ENCODE measurements around the gene SLC25A39. TPM values are rescaled to one million over a fixed set of nuclear protein-coding genes. Genes with fewer than 3 reads are reported as not detected.
A peak's percentile ranks its signal among the peaks of the same experiment; 100 is the strongest.
"Not testable (repeated sequence)": the region's sequence is repeated elsewhere in the genome, so short reads cannot be mapped to it uniquely, and the experiment has no call there.

The SLC25A39 gene
- total RNA-seq = 10 to 100 TPM; 50.2 to 61.5 TPM
- polyA plus RNA-seq = 100 to 1,000 TPM in 1 of 2 donors, 10 to 100 TPM in 1; 54.6 to 107 TPM
- long read RNA-seq, donor 1, transcript SLC25A39-201 (12 exons, 1,607 nt) = major isoform, 277 of 420 reads
- long read RNA-seq, donor 1, transcript SLC25A39-203 (11 exons, 1,274 nt) = minor isoform, 5 of 420 reads
- long read RNA-seq, donor 1, transcript SLC25A39-212 (12 exons, 1,542 nt) = minor isoform, 10 of 420 reads
- long read RNA-seq, donor 1, transcript SLC25A39-202 (12 exons, 1,565 nt) = minor isoform, 50 of 420 reads
- long read RNA-seq, donor 1, partial matches to known transcripts = 35 of 420 reads
- long read RNA-seq, donor 1, other reads (novel, unspliced or antisense) = 43 of 420 reads
- long read RNA-seq, donor 2, transcript SLC25A39-201 (12 exons, 1,607 nt) = major isoform, 27 of 61 reads
- long read RNA-seq, donor 2, partial matches to known transcripts = 15 of 61 reads
- long read RNA-seq, donor 2, other reads (novel, unspliced or antisense) = 11 of 61 reads

DNA sequence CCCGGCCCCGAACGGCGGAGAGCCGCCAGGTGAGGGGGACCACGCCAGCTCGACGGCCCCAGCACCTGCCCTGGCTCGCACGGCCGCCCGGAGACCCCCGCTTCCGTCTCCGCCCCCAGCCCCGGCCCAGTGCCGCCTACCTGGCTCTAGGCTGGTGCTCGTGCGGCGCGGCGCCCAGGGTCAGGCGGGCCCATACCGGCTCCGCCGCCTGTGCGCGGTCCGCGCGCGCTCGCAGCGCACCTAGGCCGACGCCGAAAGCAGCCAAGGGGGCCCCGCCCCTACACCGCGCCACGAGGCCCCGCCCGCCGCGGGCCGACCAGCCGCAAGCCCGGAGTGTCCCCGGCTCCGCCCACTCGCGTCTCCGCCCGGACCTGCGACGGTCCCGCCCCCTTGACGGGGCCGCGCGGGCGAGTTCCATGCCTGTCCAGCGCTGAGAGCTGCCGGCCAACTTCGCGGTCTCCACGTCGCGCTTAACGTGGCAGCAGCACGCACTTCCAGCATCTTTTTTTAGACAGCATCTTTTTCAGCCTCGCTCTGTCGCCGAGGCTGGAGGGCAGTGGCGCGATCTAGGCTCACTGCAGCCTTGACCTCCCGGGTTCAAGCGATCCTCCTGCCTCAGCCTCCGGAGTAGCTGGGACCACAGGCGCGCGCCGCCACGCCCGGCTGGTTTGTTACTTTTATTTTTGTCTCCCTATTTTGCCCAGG, at the start of gene SLC25A39:
Gene SLC25A39, minus strand, starts transcription at position 253 of the 705 bp plus-strand sequence. CDS start 1,261 bp downstream, outside the sequence.
- Histone ChIP-seq H3K4me1 (ENCODE audit: control insufficient read depth in 1 of 2, insufficient read depth in 2 of 2, low read length in 2 of 2) (no peaks in the 10 kb centered on the region), H3K36me3 (ENCODE audit: control insufficient read depth in 1 of 2, insufficient read depth in 2 of 2, low read length in 1 of 2) (peaks cover 0 to 8% of the 10 kb centered on the region in 2 donors), H3K4me3 (ENCODE audit: low read length in 2 of 2) (peak within 1 kb of the TSS; percentile 65 to 75), H3K27ac (ENCODE audit: low read depth in 1 of 2, low read length in 2 of 2) (peak within 1 kb of the TSS; percentile 9 to 89), H3K9me3 (ENCODE audit: control insufficient read depth, low read length) (no peaks in the 10 kb centered on the region), H3K27me3 (ENCODE audit: control insufficient read depth in 1 of 2, insufficient read depth in 2 of 2, low read length in 1 of 2) (no peaks in the 10 kb centered on the region)
- WGBS, 2 donors = 0 to 1% methylated on average over 53 to 85 of the region's 85 CpGs
- DNase-seq = peak; percentile 97 to 98
- ATAC-seq (ENCODE audit: low FRiP score) = peak; percentile 97
- intact Hi-C loops (cut with DNase I) = loop anchor here in 1 of 2 donors (1.0 kb wide), 1 partner anchor 105 kb away; the partner anchor contains the start of gene UBTF

GRCh38 chr17:44372036-44372435, 47.4 kb upstream of the SLC25A39 start:
- ATAC-seq (ENCODE audit: low FRiP score) (no peak), DNase-seq (no peak)
- Histone ChIP-seq H3K36me3 (ENCODE audit: control insufficient read depth in 1 of 2, insufficient read depth in 2 of 2, low read length in 1 of 2) (no peaks in the 10 kb centered on the region), H3K4me3 (ENCODE audit: low read length in 2 of 2) (no peak overlapping the region), H3K9me3 (ENCODE audit: control insufficient read depth, low read length) (no peaks in the 10 kb centered on the region), H3K4me1 (ENCODE audit: control insufficient read depth in 1 of 2, insufficient read depth in 2 of 2, low read length in 2 of 2) (no peaks in the 10 kb centered on the region), H3K27me3 (ENCODE audit: control insufficient read depth in 1 of 2, insufficient read depth in 2 of 2, low read length in 1 of 2) (no peaks in the 10 kb centered on the region), H3K27ac (ENCODE audit: low read depth in 1 of 2, low read length in 2 of 2) (no peak overlapping the region)
- WGBS, 2 donors = 63 to 65% methylated on average over 10 of the region's 10 CpGs
- intact Hi-C loops (cut with DNase I) = no loop called here

DNA sequence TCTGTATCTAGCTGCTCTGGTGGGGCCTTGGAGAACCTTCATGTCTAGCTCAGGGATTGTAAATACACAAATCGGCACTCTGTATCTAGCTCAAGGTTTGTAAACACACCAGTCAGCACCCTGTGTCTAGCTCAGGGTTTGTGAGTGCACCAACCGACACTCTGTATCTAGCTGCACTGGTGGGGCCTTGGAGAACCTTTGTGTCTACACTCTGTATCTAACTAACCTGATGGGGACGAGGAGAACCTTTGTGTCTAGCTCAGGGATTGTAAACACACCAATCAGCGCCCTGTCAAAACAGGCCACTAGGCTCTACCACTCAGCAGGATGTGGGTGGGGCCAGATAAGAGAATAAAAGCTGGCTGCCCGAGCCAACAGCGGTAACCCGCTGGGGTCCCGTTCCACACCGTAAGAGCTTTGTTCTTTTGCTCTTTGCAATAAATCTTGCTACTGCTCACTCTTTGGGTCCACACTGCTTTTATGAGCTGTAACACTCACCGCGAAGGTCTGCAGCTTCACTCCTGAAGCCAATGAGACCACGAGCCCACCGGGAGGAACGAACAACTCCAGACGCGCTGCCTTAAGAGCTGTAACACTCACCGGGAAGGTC, 44.9 kb upstream of the SLC25A39 start:
- H3K4me3 ChIP-seq (ENCODE audit: low read length in 2 of 2); H3K9me3 ChIP-seq (ENCODE audit: control insufficient read depth, low read length); H3K27me3 ChIP-seq (ENCODE audit: control insufficient read depth in 1 of 2, insufficient read depth in 2 of 2, low read length in 1 of 2); H3K36me3 ChIP-seq (ENCODE audit: control insufficient read depth in 1 of 2, insufficient read depth in 2 of 2, low read length in 1 of 2); ATAC-seq (ENCODE audit: low FRiP score); DNase-seq; H3K27ac ChIP-seq (ENCODE audit: low read depth in 1 of 2, low read length in 2 of 2); H3K4me1 ChIP-seq (ENCODE audit: control insufficient read depth in 1 of 2, insufficient read depth in 2 of 2, low read length in 2 of 2); intact Hi-C loops (cut with DNase I): not testable (repeated sequence)
- WGBS, 2 donors = 61 to 62% methylated on average over 17 of the region's 17 CpGs

DNA sequence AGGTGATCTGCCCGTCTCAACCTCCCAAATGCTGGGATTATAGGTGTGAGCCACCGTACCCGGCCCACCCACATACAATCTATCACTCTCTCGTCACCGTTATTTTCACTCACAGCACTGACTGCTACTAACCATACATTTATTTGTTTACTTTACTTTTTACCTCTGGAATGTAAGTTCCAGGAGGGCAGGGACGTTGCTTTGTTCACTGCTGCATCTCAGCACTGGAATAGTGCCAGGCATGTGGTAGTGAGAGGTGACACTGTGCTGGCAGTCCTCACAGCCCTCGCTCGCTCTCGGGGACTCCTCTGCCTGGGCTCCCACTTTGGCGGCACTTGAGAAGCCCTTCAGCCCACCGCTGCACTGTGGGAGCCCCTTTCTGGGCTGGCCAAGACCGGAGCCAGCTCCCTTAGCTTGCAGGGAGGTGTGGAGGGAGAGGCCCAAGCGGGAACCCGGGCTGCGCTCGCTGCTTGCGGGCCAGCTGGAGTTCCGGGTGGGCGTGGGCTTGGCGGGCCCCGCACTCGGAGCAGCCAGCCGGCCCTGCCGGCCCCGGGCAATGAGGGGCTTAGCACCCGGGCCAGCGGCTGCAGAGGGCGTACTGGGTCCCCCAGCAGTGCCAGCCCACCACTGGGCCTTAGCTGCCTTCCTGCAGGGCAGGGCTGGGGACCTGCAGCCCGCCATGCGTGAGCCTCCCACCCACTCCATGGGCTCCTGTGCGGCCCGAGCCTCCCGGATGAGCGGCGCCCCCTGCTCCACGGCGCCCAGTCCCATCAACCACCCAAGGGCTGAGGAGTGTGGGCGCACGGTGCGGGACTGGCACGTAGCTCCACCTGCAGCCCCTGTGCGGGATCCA, 44.0 kb upstream of the SLC25A39 start:
- 89 to 91% methylated on average over 38 to 42 of the region's 42 CpGs for WGBS, 2 donors
- ATAC-seq (ENCODE audit: low FRiP score); DNase-seq; H3K36me3 ChIP-seq (ENCODE audit: control insufficient read depth in 1 of 2, insufficient read depth in 2 of 2, low read length in 1 of 2); H3K9me3 ChIP-seq (ENCODE audit: control insufficient read depth, low read length); H3K4me3 ChIP-seq (ENCODE audit: low read length in 2 of 2); intact Hi-C loops (cut with DNase I); H3K27me3 ChIP-seq (ENCODE audit: control insufficient read depth in 1 of 2, insufficient read depth in 2 of 2, low read length in 1 of 2); H3K4me1 ChIP-seq (ENCODE audit: control insufficient read depth in 1 of 2, insufficient read depth in 2 of 2, low read length in 2 of 2); H3K27ac ChIP-seq (ENCODE audit: low read depth in 1 of 2, low read length in 2 of 2): not testable (repeated sequence)

DNA sequence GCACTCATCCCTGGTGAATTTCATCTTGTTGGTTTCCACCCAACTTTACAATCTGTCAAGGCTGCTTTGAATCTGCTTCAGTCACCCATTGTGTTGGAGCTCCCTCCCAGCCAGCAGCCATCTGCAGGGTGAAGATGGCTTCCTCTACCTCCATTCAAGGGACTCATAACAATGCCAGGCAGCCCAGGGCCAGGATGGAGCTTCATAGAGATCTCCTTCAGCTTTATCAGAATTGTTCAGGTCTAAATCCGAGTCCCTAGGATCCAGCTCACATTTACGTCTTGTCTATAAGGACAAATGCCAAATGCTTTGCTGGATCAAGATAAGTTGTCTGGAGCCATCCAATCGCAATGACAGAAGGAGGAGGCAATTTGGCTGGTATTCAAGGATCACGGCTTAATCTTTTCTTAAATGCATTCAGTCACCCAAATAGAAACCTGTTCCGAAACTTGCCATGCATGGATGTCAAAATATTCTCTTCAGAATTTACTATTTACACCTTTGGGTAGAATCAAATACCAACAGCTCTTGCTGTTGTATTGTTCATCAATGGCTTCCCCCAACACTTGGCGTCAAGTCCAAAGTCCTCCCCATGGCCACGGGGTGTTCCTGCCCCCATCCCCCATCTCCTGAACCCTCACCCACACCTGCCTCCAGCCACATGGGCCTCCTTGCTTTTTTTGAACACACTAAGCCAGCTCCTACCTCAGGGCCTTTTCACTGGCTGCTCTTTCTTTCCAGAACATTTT, 42.8 kb upstream of the SLC25A39 start:
- 50 to 51% methylated on average over 7 of the region's 7 CpGs for whole genome bisulfite sequencing, 2 donors
- intact Hi-C loops (cut with DNase I) = no loop called here
- H3K27me3 ChIP-seq (ENCODE audit: control insufficient read depth in 1 of 2, insufficient read depth in 2 of 2, low read length in 1 of 2) = no peaks in the 10 kb centered on the region

DNA sequence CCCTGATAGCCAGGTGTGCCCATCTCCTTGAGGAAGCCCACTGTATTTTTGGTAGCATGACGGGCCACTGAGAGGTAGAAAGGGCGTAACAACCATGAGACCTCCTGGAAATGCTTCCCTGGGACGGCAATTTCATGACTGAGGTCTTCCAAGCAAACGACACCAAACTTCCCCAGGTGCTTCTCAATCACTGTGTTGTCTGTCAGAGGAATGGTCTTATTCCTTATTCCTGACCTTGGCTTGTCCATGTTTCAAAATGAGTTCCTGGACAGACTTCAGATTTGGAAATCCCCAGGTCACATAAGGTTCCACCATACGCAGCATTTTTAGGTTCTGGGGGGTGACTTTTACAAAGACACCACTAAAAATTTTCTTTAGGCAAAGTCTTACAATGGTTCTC, 40.4 kb upstream of the SLC25A39 start:
- 88 to 90% methylated on average over 5 of the region's 5 CpGs for WGBS, 2 donors

More for the DNA sequence above, 42.8 kb upstream of the SLC25A39 start:
- no peaks in the 10 kb centered on the region for H3K9me3 ChIP-seq (ENCODE audit: control insufficient read depth, low read length)
- no peaks in the 10 kb centered on the region for H3K36me3 ChIP-seq (ENCODE audit: control insufficient read depth in 1 of 2, insufficient read depth in 2 of 2, low read length in 1 of 2)
- no peaks in the 10 kb centered on the region for H3K4me1 ChIP-seq (ENCODE audit: control insufficient read depth in 1 of 2, insufficient read depth in 2 of 2, low read length in 2 of 2)
- no peak overlapping the region for H3K27ac ChIP-seq (ENCODE audit: low read depth in 1 of 2, low read length in 2 of 2)
- peak in 1 of 2 donors; percentile 18 for DNase-seq
- no peak overlapping the region for H3K4me3 ChIP-seq (ENCODE audit: low read length in 2 of 2)
- no peak for ATAC-seq (ENCODE audit: low FRiP score)

DNA sequence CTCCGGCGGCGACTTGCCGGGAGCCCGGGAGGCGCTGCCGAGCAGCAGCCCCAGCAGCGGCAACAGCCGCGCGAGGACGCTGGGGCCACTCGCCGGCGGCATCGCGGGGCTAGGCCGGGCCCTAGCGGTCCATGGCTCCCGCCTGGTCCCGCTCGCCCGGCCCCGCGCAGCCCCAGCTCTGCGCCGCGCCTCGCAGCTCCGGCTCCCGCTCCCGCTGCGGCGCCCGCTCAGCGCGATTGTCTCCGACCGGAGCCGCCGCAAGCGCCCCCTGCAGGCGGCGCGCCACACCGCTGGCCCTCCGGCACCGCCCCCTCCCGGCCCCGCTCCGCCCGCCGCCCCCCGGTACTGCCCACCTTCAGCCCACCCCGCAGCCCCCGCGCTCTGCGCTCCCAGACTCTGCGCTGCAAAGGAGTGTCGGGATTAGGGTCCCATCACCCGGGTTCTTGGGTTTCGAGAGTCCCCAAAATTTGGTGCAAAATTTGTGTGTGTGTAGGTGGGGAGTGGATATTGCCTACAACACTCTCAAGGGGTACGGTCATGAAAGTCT, 39.1 kb upstream of the SLC25A39 start, which contains the start of gene FAM171A2:
Gene FAM171A2, minus strand, starts transcription at position 241 of the 547 bp plus-strand sequence. Its CDS starts 139 bp downstream, at position 102.
- Histone ChIP-seq H3K9me3 (ENCODE audit: control insufficient read depth, low read length) (no peaks in the 10 kb centered on the region), H3K4me1 (ENCODE audit: control insufficient read depth in 1 of 2, insufficient read depth in 2 of 2, low read length in 2 of 2) (no peaks in the 10 kb centered on the region), H3K27me3 (ENCODE audit: control insufficient read depth in 1 of 2, insufficient read depth in 2 of 2, low read length in 1 of 2) (no peaks in the 10 kb centered on the region), H3K4me3 (ENCODE audit: low read length in 2 of 2) (peak within 1 kb of the TSS; percentile 36 to 57), H3K27ac (ENCODE audit: low read depth in 1 of 2, low read length in 2 of 2) (no peak within 1 kb of the TSS), H3K36me3 (ENCODE audit: control insufficient read depth in 1 of 2, insufficient read depth in 2 of 2, low read length in 1 of 2) (no peaks in the 10 kb centered on the region)
- DNase-seq = peak; percentile 68 to 89
- ATAC-seq (ENCODE audit: low FRiP score) = peak; percentile 87
- intact Hi-C loops (cut with DNase I) = no loop called here
- 1% methylated on average over 45 to 63 of the region's 63 CpGs for WGBS, 2 donors

More for the DNA sequence above, 40.4 kb upstream of the SLC25A39 start:
- H3K4me3 ChIP-seq (ENCODE audit: low read length in 2 of 2); ATAC-seq (ENCODE audit: low FRiP score); H3K36me3 ChIP-seq (ENCODE audit: control insufficient read depth in 1 of 2, insufficient read depth in 2 of 2, low read length in 1 of 2); H3K27ac ChIP-seq (ENCODE audit: low read depth in 1 of 2, low read length in 2 of 2); DNase-seq; H3K27me3 ChIP-seq (ENCODE audit: control insufficient read depth in 1 of 2, insufficient read depth in 2 of 2, low read length in 1 of 2); H3K4me1 ChIP-seq (ENCODE audit: control insufficient read depth in 1 of 2, insufficient read depth in 2 of 2, low read length in 2 of 2); H3K9me3 ChIP-seq (ENCODE audit: control insufficient read depth, low read length); intact Hi-C loops (cut with DNase I): not testable (repeated sequence)

Measured in aorta (tissue), 5 donors.